Thyroid gland (tissue), 4 donors: ENCODE results near the gene OXNAD1.

Experiments
- POLR2A ChIP-seq, 2 donors: fragments of 450-650 bp; IDR thresholded peaks; one replicate each; pipeline ENCODE4 v1.6.1; 2017; ENCODE audit warnings: antibody characterized with exemption in 2 of 2, mild to moderate bottlenecking in 2 of 2, moderate library complexity in 1 of 2
- TF ChIP-seq, protein P1 (sequence below), 6 experiments: fragments of 200-600 bp in 3 of 6; fragments of 450-650 bp in 3 of 6; sonication (generic) in 3 of 6; IDR thresholded peaks; one replicate each; pipeline ENCODE4 v1.5.1; 2016 to 2019; ENCODE audit warnings: antibody characterized with exemption in 6 of 6, mild to moderate bottlenecking in 2 of 6, inconsistent platforms in 1 of 6, moderate library complexity in 1 of 6

- no peak for TF ChIP-seq POLR2A (IDR thresholded peaks at IDR 0.05)
- TF ChIP-seq, protein P1, sequence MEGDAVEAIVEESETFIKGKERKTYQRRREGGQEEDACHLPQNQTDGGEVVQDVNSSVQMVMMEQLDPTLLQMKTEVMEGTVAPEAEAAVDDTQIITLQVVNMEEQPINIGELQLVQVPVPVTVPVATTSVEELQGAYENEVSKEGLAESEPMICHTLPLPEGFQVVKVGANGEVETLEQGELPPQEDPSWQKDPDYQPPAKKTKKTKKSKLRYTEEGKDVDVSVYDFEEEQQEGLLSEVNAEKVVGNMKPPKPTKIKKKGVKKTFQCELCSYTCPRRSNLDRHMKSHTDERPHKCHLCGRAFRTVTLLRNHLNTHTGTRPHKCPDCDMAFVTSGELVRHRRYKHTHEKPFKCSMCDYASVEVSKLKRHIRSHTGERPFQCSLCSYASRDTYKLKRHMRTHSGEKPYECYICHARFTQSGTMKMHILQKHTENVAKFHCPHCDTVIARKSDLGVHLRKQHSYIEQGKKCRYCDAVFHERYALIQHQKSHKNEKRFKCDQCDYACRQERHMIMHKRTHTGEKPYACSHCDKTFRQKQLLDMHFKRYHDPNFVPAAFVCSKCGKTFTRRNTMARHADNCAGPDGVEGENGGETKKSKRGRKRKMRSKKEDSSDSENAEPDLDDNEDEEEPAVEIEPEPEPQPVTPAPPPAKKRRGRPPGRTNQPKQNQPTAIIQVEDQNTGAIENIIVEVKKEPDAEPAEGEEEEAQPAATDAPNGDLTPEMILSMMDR (IDR thresholded peaks at IDR 0.05), result no peak
Observed at GRCh38 chr3:16349986-16350596, 85.1 kb downstream of the OXNAD1 start.
